Upper lobe of left lung (tissue), 6 donors: Measurements from ENCODE around the gene HADH. TPM values are rescaled to one million over a fixed set of nuclear protein-coding genes. Genes with fewer than 3 reads are reported as not detected.

Experiments used
- ATAC-seq, 2 donors: fragments of 200-7000 bp; cut with Tn5 transposase; one replicate each; pipeline ENCODE4 v1.9.1; 2022; ENCODE audit warnings: mild to moderate bottlenecking in 2 of 2, moderate library complexity in 2 of 2; ENCODE audit not compliant: low FRiP score in 2 of 2
- DNase-seq, 2 donors: peaks; one replicate each; pipeline ENCODE4 v3.0.0-alpha.2; 2019 to 2020
- H3K27ac ChIP-seq, 4 donors: fragments of 200-600 bp; sonication (generic); one replicate each; pipeline ENCODE4 v1.5.1; 2016 to 2019
- H3K27me3 ChIP-seq, 4 donors: fragments of 200-600 bp; sonication (generic); one replicate each; pipeline ENCODE4 v1.5.1; 2017 to 2019
- H3K36me3 ChIP-seq, 4 donors: fragments of 200-600 bp; sonication (generic); one replicate each; pipeline ENCODE4 v1.5.1; 2016 to 2019
- H3K4me1 ChIP-seq, 4 donors: fragments of 200-600 bp; sonication (generic); one replicate each; pipeline ENCODE4 v1.5.1; 2018 to 2019
- H3K4me3 ChIP-seq, 4 donors: fragments of 200-600 bp; sonication (generic); one replicate each; pipeline ENCODE4 v1.5.1; 2017 to 2019; ENCODE audit warnings: mild to moderate bottlenecking in 2 of 4, moderate library complexity in 1 of 4
- H3K9me3 ChIP-seq, 4 donors: fragments of 200-600 bp; sonication (generic); one replicate each; pipeline ENCODE4 v1.5.1; 2018 to 2019
- CTCF ChIP-seq, 6 experiments: fragments of 450-650 bp in 4 of 6; fragments of 200-600 bp in 2 of 6; sonication (generic) in 2 of 6; IDR thresholded peaks; one replicate each; pipeline ENCODE4 v1.5.1; 2016 to 2019; ENCODE audit warnings: antibody characterized with exemption in 6 of 6
- EP300 ChIP-seq, 4 donors: sonication (generic); formaldehyde crosslinking; IDR thresholded peaks; one replicate each; pipeline ENCODE4 v1.5.1; 2017; ENCODE audit warnings: antibody characterized with exemption in 4 of 4, control low read depth in 2 of 4
- POLR2A ChIP-seq, 4 donors: fragments of 450-650 bp; IDR thresholded peaks; one replicate each; pipeline ENCODE4 v1.5.1; 2016 to 2017; ENCODE audit warnings: antibody characterized with exemption in 4 of 4, mild to moderate bottlenecking in 2 of 4
- POLR2AphosphoS5 ChIP-seq, 2 donors: sonication (generic); formaldehyde crosslinking; IDR thresholded peaks; one replicate each; pipeline ENCODE4 v1.5.1; 2017; ENCODE audit warnings: antibody characterized with exemption in 2 of 2
- WGBS, 2 donors: methylation state at CpG; one replicate each; pipeline ENCODE4 v1.1.5; 2017 to 2018; 5-methylcytosine and 5-hydroxymethylcytosine counted together
- total RNA-seq, 6 donors: library from RNA; depleted of rRNA in 4 of 6; stranded (reverse); fragments of >200 nt in 4 of 6; gene quantifications; one replicate each; pipeline versions ENCODE4 v1.1.0 to v1.2.1, GENCODE V29; 2016 to 2021
- donor health status: DM: no; HTN: no; CAD: no; lungs with moderate emphysema.
- donor health status: DM: no; HTN: yes; CAD: no; lungs with severe emphysema.

HADH gene
- total RNA-seq, 6 donors from 2014 or later, result 27.2 to 57.1 (median 36.1) TPM

DNA sequence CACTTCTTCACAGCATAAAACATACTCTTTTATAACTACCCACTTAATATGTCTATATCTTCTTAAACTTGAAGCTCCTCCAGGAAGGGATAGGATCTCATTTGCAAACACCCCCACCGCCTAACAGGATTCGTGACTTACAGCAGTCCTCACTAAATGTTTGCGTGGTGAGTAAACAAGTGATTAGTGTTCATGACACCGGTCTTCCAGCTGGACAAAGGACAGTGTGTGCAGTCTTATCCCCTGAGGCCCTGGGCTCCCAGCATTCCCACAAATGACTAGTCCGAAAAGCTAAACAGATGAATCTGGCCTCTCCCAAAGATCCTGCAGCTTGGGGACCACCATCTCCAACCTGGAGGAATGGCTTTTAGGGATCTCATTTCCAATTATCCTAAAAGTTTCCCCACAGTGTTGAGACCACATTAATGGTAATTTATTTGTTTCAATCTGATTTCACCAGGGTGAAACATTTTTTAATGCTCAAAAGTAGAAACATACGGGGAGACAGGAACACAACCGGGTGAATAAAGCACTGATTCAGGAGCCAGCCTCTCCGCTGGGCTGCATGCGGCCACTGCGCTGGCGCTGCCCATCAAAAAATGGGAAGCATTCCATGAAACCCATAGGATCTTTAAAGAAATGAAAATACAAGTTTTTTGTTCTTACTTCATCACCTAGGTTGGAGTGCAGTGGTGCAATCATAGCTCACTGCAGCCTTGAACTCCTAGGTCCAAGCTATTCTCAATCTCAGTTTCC, 69.2 kb downstream of the HADH start:
- DNase-seq, result peak in 1 of 2 donors; percentile 51
- Histone ChIP-seq H3K4me3 (no peak overlapping the region), H3K27ac (no peak overlapping the region), H3K27me3 (no peaks in the 10 kb centered on the region), H3K4me1 (no peaks in the 10 kb centered on the region), H3K36me3 (no peaks in the 10 kb centered on the region), H3K9me3 (no peaks in the 10 kb centered on the region)
- no peak for TF ChIP-seq POLR2AphosphoS5 (IDR thresholded peaks at IDR 0.05)
- no peak for ATAC-seq
- WGBS, 2 donors, result 79 to 87% methylated on average over 11 of the region's 11 CpGs

DNA sequence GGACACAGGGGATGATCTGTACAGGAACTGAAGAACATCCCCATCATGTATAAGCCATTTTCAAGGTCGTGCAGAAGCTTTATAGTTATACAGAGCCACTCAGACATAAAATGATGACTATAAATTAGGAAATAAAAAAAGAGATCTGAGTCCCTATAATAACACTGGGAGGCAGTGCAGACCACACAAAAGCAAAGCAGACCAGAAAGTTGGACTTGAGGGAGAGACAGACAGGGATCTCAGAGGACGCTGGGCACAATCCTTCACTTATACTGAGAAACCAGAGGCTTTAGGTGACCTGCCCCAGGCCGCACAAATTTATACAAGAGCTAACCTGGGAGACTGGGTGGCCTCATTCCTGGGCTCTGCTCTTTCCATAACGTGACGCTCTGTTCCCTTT, 70.5 kb downstream of the HADH start:
- no peaks in the 10 kb centered on the region for H3K27me3 ChIP-seq
- H3K9me3 ChIP-seq, result no peaks in the 10 kb centered on the region
- H3K4me3 ChIP-seq, result no peak overlapping the region
- no peaks in the 10 kb centered on the region for H3K4me1 ChIP-seq
- TF ChIP-seq CTCF (IDR thresholded peaks at IDR 0.05) (peak in 2 of 6 experiments; percentile 23 to 26), EP300 (IDR thresholded peaks at IDR 0.05) (no peak), POLR2AphosphoS5 (IDR thresholded peaks at IDR 0.05) (no peak), POLR2A (IDR thresholded peaks at IDR 0.05) (no peak)
- ATAC-seq (no peak), DNase-seq (no peak)
- no peaks in the 10 kb centered on the region for H3K36me3 ChIP-seq
- H3K27ac ChIP-seq, result no peak overlapping the region
- WGBS, 2 donors, result 56 to 62% methylated on average over 5 of the region's 5 CpGs

GRCh38 chr4:108060686-108061321, 71.1 kb downstream of the HADH start:
- DNase-seq (no peak), ATAC-seq (no peak)
- H3K4me3 ChIP-seq, result no peak overlapping the region
- no peaks in the 10 kb centered on the region for H3K9me3 ChIP-seq
- H3K27ac ChIP-seq, result no peak overlapping the region
- no peaks in the 10 kb centered on the region for H3K36me3 ChIP-seq
- no peaks in the 10 kb centered on the region for H3K4me1 ChIP-seq
- WGBS, 2 donors, result 64 to 78% methylated on average over 5 of the region's 5 CpGs
- no peaks in the 10 kb centered on the region for H3K27me3 ChIP-seq
- no peak for TF ChIP-seq POLR2AphosphoS5 (IDR thresholded peaks at IDR 0.05)
- TF ChIP-seq POLR2A (IDR thresholded peaks at IDR 0.05), result no peak
- no peak for TF ChIP-seq EP300 (IDR thresholded peaks at IDR 0.05)
- no peak for TF ChIP-seq CTCF (IDR thresholded peaks at IDR 0.05)

- no peak for TF ChIP-seq CTCF (IDR thresholded peaks at IDR 0.05)
- TF ChIP-seq EP300 (IDR thresholded peaks at IDR 0.05), result no peak
- TF ChIP-seq POLR2A (IDR thresholded peaks at IDR 0.05), result no peak
- no peaks in the 10 kb centered on the region for H3K36me3 ChIP-seq
These were observed 78.8 kb downstream of the HADH start for GRCh38 chr4:108068442-108068841.

GRCh38 chr4:108070775-108071174, 81.1 kb downstream of the HADH start:
- TF ChIP-seq POLR2AphosphoS5 (IDR thresholded peaks at IDR 0.05) (no peak), POLR2A (IDR thresholded peaks at IDR 0.05) (no peak), EP300 (IDR thresholded peaks at IDR 0.05) (no peak), CTCF (IDR thresholded peaks at IDR 0.05) (no peak)

More at GRCh38 chr4:108068442-108068841, 78.8 kb downstream of the HADH start:
- Histone ChIP-seq H3K27ac (no peak overlapping the region), H3K9me3 (no peaks in the 10 kb centered on the region), H3K4me1 (no peaks in the 10 kb centered on the region), H3K4me3 (no peak overlapping the region), H3K27me3 (no peaks in the 10 kb centered on the region)
- no peak for DNase-seq
- ATAC-seq, result no peak

More at GRCh38 chr4:108070775-108071174, 81.1 kb downstream of the HADH start:
- no peak overlapping the region for H3K27ac ChIP-seq
- H3K27me3 ChIP-seq, result no peaks in the 10 kb centered on the region
- WGBS, 2 donors, result 92 to 100% methylated on average over 1 of the region's 1 CpG
- H3K9me3 ChIP-seq, result no peaks in the 10 kb centered on the region
- DNase-seq (no peak), ATAC-seq (no peak)
- no peaks in the 10 kb centered on the region for H3K4me1 ChIP-seq
- no peak overlapping the region for H3K4me3 ChIP-seq
- H3K36me3 ChIP-seq, result no peaks in the 10 kb centered on the region
